B cell (primary cell): ENCODE measurements around the gene PRR18.

Experiments
- CTCF ChIP-seq: fragments of 200-600 bp; IDR thresholded peaks from one replicate; pipeline ENCODE4 v1.8.0; 2022; ENCODE audit warnings: antibody characterized with exemption, mild to moderate bottlenecking
- EZH2 ChIP-seq: IDR thresholded peaks from 2 replicates; pipeline ENCODE4 v1.6.1; 2012; ENCODE audit warnings: borderline replicate concordance, low read depth, mild to moderate bottlenecking, moderate library complexity, low read length; ENCODE audit not compliant: insufficient read depth, poor library complexity, severe bottlenecking

DNA sequence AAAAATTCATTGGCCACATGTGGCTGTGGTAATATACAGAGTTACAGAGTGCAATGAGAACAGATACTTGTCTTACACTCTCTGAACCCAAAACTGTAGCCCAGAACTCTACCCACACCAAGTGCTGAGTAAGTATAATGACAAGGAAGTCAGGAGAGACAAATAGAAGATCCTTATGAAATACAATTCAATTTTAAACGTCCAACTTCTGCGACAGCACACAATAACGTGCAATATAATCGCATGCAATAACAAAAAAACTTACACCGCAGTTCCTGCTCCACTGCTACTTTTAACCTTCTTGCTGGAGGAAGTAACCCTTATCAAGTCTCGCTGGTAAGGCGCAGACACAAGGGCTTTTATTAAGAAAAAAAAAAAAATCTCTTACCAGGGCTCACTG lies 33.3 kb upstream of the PRR18 start:
- TF ChIP-seq CTCF = no peak
- TF ChIP-seq EZH2 = no peak
